ENCODE results near the gene FAM114A1. TPM values are rescaled to one million over a fixed set of nuclear protein-coding genes. Genes with fewer than 3 reads are reported as not detected.
A peak's percentile ranks its signal among the peaks of the same experiment; 100 is the strongest.

FAM114A1 gene
- total and polyA plus RNA-seq, 2 of the 4 experiments (the other 2 are of a cell fraction): 135 to 649 TPM

- Histone ChIP-seq H2BK120ac (ENCODE audit: low read depth, low read length) (peak overlapping the region; percentile 98), H2BK20ac (ENCODE audit: low read depth, low read length) (peak overlapping the region; percentile 97), H3K4me1 (ENCODE audit: control insufficient read depth, insufficient read depth, low read length) (peaks cover 8% of the 10 kb centered on the region), H4K91ac (ENCODE audit: insufficient read depth, low read depth, low read length) (peak overlapping the region; percentile 81), H3K4me2 (ENCODE audit: low read depth, low read length) (peak overlapping the region; percentile 76; the same call in 1 of the 2 replicates), H3K4ac (ENCODE audit: low read depth, low read length) (peak overlapping the region; percentile 76), H2AK9ac (replicated peaks; ENCODE audit: low read depth, low read length, poor library complexity) (peak overlapping the region; percentile 66), H3K9me1 (ENCODE audit: insufficient read depth, low read length) (peaks cover 3% of the 10 kb centered on the region; the same call in 1 of the 2 replicates), H3K27me3 (ENCODE audit: control insufficient read depth, insufficient read depth, low read length) (no peaks in the 10 kb centered on the region), H3K36me3 (ENCODE audit: control insufficient read depth, insufficient read depth, low read length) (no peaks in the 10 kb centered on the region), H3K9ac (ENCODE audit: low read depth, low read length) (peak overlapping the region; percentile 43; the same call in 1 of the 2 replicates), H2BK5ac (ENCODE audit: low read depth, low read length, poor library complexity, severe bottlenecking) (peak overlapping the region; percentile 93), H3K4me3 (ENCODE audit: insufficient read depth, low read depth, low read length) (no peak overlapping the region), H2AFZ (replicated peaks; ENCODE audit: low read length, poor library complexity) (peak overlapping the region; percentile 90), H3K56ac (ENCODE audit: extremely low read depth, insufficient read depth, low read length) (peak overlapping the region; percentile 95), H3K18ac (ENCODE audit: low read depth, low read length) (peak overlapping the region; percentile 86), H2BK15ac (ENCODE audit: low read depth, low read length) (peak overlapping the region; percentile 81), H3K9me3 (ENCODE audit: control insufficient read depth, insufficient read depth, low read length) (no peaks in the 10 kb centered on the region), H4K20me1 (ENCODE audit: insufficient read depth, low read length) (no peaks in the 10 kb centered on the region), H3K79me1 (ENCODE audit: low read depth in 1 of 2, low read length in 2 of 2) (peaks cover 0 to 3% of the 10 kb centered on the region in 2 experiments; a peak in 1 of 4 replicates), H2AK5ac (ENCODE audit: low read depth, low read length) (peak overlapping the region; percentile 90), H4K8ac (ENCODE audit: low read depth in 2 of 2, low read length in 2 of 2) (peak overlapping the region; percentile 22 to 99), H3K14ac (replicated peaks; ENCODE audit: low read depth, low read length) (peak overlapping the region; percentile 62), H3K23ac (ENCODE audit: low read depth, low read length) (peak overlapping the region; percentile 99), H4K5ac (ENCODE audit: low read depth, low read length) (peak overlapping the region; percentile 72), H3K27ac (ENCODE audit: insufficient read depth, low read length) (peak overlapping the region; percentile 92)
- no TSS peak for BruUV-seq (replicated peaks)
- TF ChIP-seq ELK1 (IDR thresholded peaks at IDR 0.05; ENCODE audit: borderline replicate concordance, low read depth, low read length) (no peak), USF2 (IDR thresholded peaks at IDR 0.05; ENCODE audit: low read depth, low read length) (no peak)
- in situ Hi-C loops (cut with MboI; ENCODE audit: low sequenced_read_pairs): loop anchor here (5.0 kb wide), 1 partner anchor 101 kb away; no protein-coding TSS in a partner anchor
- intact Hi-C loops (cut with micrococcal nuclease): loop anchor here (5.0 to 10.0 kb wide), 3 partner anchors 181 to 796 kb away; no protein-coding TSS in a partner anchor
- ATAC-seq (ENCODE audit: low read depth) (no peak), DNase-seq (no peak)
- WGBS, 2 experiments (ENCODE audit: extremely low coverage in 2 of 2, insufficient read length in 1 of 2): no CpG with 5 or more reads among the region's 3 CpGs
- dilution Hi-C loops (cut with HindIII; ENCODE audit: low sequenced_read_pairs, unreplicated experiment): no loop called here
- POLR2A ChIA-PET (ENCODE audit: unreplicated experiment): no interaction called here
- CTCF ChIA-PET: no interaction called here
Measured at GRCh38 chr4:38858097-38858420, 9.5 kb upstream of the FAM114A1 start.
